Testis (tissue), 3 donors: ENCODE results near the gene UPK3A. TPM values are rescaled to one million over a fixed set of nuclear protein-coding genes. Genes with fewer than 3 reads are reported as not detected.
A peak's percentile ranks its signal among the peaks of the same experiment; 100 is the strongest.

ENCODE experiments used
- DNase-seq: peaks from one replicate; pipeline ENCODE4 v3.0.0-alpha.2; 2019
- H3K27ac ChIP-seq, 2 donors: fragments of 200-600 bp; sonication (generic); one replicate each; pipeline ENCODE4 v1.5.1; 2019
- H3K27me3 ChIP-seq: fragments of 200-600 bp; sonication (generic); one replicate; pipeline ENCODE4 v1.5.1; 2019
- H3K36me3 ChIP-seq: fragments of 200-600 bp; sonication (generic); one replicate; pipeline ENCODE4 v1.5.1; 2017; ENCODE audit warnings: low read depth; ENCODE audit errors: missing control alignments
- H3K4me1 ChIP-seq: fragments of 200-600 bp; sonication (generic); one replicate; pipeline ENCODE4 v1.5.1; 2019
- H3K4me3 ChIP-seq, 2 donors: fragments of 200-600 bp; sonication (generic); one replicate each; pipeline ENCODE4 v1.5.1; 2017 to 2019
- H3K9me3 ChIP-seq: fragments of 200-600 bp; sonication (generic); one replicate; pipeline ENCODE4 v1.5.1; 2017
- CTCF ChIP-seq, 3 experiments: fragments of 450-650 bp in 2 of 3; fragments of 200-600 bp in 1 of 3; sonication (generic) in 1 of 3; IDR thresholded peaks; one replicate each; pipeline ENCODE4 v1.5.1; 2016 to 2019; ENCODE audit warnings: antibody characterized with exemption in 3 of 3, mild to moderate bottlenecking in 2 of 3, moderate library complexity in 1 of 3
- POLR2A ChIP-seq: fragments of 450-650 bp; IDR thresholded peaks from one replicate; pipeline ENCODE4 v1.6.1; 2017; ENCODE audit warnings: antibody characterized with exemption, mild to moderate bottlenecking, moderate library complexity
- WGBS, 2 donors: methylation state at CpG; one replicate each; pipeline ENCODE4 v1.1.5; 2018; 5-methylcytosine and 5-hydroxymethylcytosine counted together
- intact Hi-C: fragments of 100-400 bp; cut with DNase I; formaldehyde crosslinking; loops from one replicate; pipeline ENCODE4 v1.15.1; 2023; ENCODE audit warnings: low total_unique reads
- polyA plus RNA-seq: library from polyadenylated mRNA; stranded (reverse); fragments of 350-450 nt; fragmentation: Illumina TruSeq; extraction: RNeasy Lipid Tissue Mini Kit (QIAGEN cat#74804); gene quantifications from one replicate; pipeline ENCODE4 v1.2.3, GENCODE V29; 2014; ENCODE audit warnings: low read depth, low replicate concordance; ENCODE audit not compliant: insufficient read depth
- total RNA-seq, 2 donors: library from RNA; depleted of rRNA; stranded (reverse); fragments of >200 nt; gene quantifications; one replicate each; pipeline ENCODE4 v1.2.3, GENCODE V29; 2016

UPK3A gene
- total and polyA plus RNA-seq, 3 donors from 2014 or later = not detected

DNA sequence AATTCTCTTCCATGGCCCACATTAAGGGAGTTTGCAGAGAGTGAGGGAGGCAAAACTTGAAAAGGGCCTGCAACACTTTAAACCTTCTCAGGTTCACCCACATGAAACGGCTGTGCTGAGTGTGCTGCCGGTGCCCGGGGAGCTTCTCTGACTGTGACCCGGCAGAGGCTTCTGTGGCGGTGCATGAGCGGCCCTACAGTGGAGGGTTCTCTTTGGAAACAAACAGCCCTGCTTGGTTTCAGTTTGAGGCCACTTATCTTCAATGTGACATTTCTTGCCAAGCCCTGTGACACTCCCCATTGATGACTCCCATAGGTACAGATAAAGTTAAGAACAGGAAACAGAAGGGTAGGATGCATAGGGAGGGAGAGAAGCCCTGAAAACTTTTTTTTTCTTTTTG is 56.7 kb downstream of the UPK3A start:
- Histone ChIP-seq H3K4me3 (no peak overlapping the region), H3K27ac (no peak overlapping the region), H3K36me3 (no peaks in the 10 kb centered on the region), H3K9me3 (no peaks in the 10 kb centered on the region), H3K27me3 (no peaks in the 10 kb centered on the region), H3K4me1 (peaks cover 4% of the 10 kb centered on the region)
- intact Hi-C loops = no loop called here
- WGBS, 2 donors = 57 to 69% methylated on average over 6 of the region's 6 CpGs
- peak; percentile 18 for DNase-seq
- TF ChIP-seq CTCF (IDR thresholded peaks at IDR 0.05) (no peak), POLR2A (no peak)

DNA sequence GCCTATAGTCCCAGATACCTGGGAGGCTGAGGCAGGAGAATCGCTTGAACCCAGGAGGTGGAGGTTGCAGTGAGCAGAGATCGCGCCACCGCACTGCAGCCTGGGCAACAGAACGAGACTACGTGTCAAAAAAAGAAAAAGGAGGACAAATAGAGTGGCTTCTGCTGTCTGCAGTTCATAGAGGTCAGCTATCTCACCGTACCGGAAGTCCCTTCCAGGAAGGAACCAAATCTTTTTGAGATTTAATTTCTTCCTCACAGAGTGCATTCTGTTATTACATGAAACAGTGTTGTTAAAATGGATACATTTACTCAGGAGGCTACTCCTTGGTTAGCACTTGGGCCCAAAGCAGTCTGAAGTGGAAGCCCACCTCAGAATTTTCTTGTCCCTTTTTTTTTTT is 58.4 kb downstream of the UPK3A start:
- no peak overlapping the region for H3K4me3 ChIP-seq
- no peak for TF ChIP-seq CTCF (IDR thresholded peaks at IDR 0.05)
- no peak for TF ChIP-seq POLR2A
- 79 to 85% methylated on average over 8 of the region's 8 CpGs for WGBS, 2 donors
- H3K4me1 ChIP-seq = no peaks in the 10 kb centered on the region
- H3K27me3 ChIP-seq = no peaks in the 10 kb centered on the region
- no peak for DNase-seq
- H3K36me3 ChIP-seq = no peaks in the 10 kb centered on the region
- no peak overlapping the region for H3K27ac ChIP-seq
- intact Hi-C loops = no loop called here
- H3K9me3 ChIP-seq = no peaks in the 10 kb centered on the region

- WGBS, 2 donors = 53 to 62% methylated on average over 5 of the region's 5 CpGs
- DNase-seq = peak; percentile 30
- Histone ChIP-seq H3K27ac (no peak overlapping the region), H3K4me1 (no peaks in the 10 kb centered on the region), H3K9me3 (no peaks in the 10 kb centered on the region), H3K4me3 (no peak overlapping the region), H3K36me3 (no peaks in the 10 kb centered on the region), H3K27me3 (no peaks in the 10 kb centered on the region)
- intact Hi-C loops = no loop called here
- no peak for TF ChIP-seq CTCF (IDR thresholded peaks at IDR 0.05)
- no peak for TF ChIP-seq POLR2A
Measured at GRCh38 chr22:45344334-45344733, 59.6 kb downstream of the UPK3A start.

Other genes starting within 250 kb of the UPK3A start
- gene NUP50, start 121.0 kb upstream of the UPK3A start, total RNA-seq = 100 to 1,000 TPM; 119 to 120 TPM
- gene NUP50, start 121.0 kb upstream of the UPK3A start, polyA plus RNA-seq = 66.2 TPM
- 10 to 100 TPM; 62.4 to 62.9 TPM for gene KIAA0930, start 44.1 kb upstream of the UPK3A start, total RNA-seq
- gene KIAA0930, start 44.1 kb upstream of the UPK3A start, polyA plus RNA-seq = 77.5 TPM
- 100 to 1,000 TPM in 1 of 2 donors, 10 to 100 TPM in 1; 80.2 to 104 TPM for gene FAM118A, start 25.0 kb downstream of the UPK3A start, total RNA-seq
- gene FAM118A, start 25.0 kb downstream of the UPK3A start, polyA plus RNA-seq = 70.8 TPM
- gene SMC1B, start 128.7 kb downstream of the UPK3A start, total RNA-seq = 10 to 100 TPM; 24.7 to 46.8 TPM
- 10.1 TPM for gene SMC1B, start 128.7 kb downstream of the UPK3A start, polyA plus RNA-seq
- gene RIBC2, start 128.7 kb downstream of the UPK3A start, total RNA-seq = 10 to 100 TPM; 20.3 to 38.5 TPM
- gene RIBC2, start 128.7 kb downstream of the UPK3A start, polyA plus RNA-seq = 66.7 TPM
- gene FBLN1, start 217.9 kb downstream of the UPK3A start, total RNA-seq = 10 to 100 TPM; 32.4 to 42.2 TPM
- 154 TPM for gene FBLN1, start 217.9 kb downstream of the UPK3A start, polyA plus RNA-seq